Measurements from ENCODE around the gene WLS.
"Not testable (repeated sequence)": the region's sequence is repeated elsewhere in the genome, so short reads cannot be mapped to it uniquely, and the experiment has no call there.

WLS gene

DNA sequence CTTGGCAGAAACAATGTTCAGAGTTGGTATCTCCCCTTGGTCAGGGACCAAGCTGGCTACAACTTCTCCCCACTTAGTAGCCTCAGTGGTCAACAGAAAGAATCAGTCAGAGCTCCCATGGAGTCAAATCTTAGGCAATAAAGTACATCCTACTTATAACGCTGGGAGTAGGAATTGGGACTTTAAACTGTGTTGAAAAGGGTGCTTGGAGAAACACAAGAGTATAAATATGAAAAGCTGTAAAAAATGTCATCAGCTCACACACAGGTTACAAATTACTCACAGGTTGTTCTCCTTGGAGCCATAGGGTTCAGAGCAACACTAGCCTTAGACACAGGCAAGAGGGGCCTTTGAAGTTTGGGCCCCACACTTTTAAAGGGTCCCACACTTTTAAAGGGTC is 67.4 kb downstream of the WLS start:
- DNase-seq (ENCODE audit: low read depth): no peak

GRCh38 chr1:68163220-68163619 is 69.1 kb downstream of the WLS start:
- DNase-seq (ENCODE audit: low read depth): no peak

DNA sequence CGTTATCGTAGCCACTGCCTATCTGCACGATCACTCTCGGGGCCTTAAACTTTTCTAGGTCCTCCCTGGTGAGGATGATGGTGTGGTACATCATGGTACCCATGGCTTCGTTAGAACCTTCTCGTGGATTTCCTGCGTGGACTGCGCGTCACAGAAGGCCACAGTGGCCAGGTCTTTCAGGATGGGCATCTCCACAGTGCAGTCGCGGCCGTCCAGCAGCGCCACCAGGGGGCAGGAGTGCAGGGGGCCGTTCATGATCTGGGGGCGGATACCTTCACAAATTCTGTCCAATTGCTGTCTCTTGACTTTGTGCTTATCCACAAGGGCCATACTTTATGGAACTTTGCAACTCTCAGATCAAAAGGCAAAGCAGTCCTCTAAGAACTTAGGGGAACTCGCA is 69.6 kb downstream of the WLS start:
- DNase-seq (ENCODE audit: low read depth): no peak

DNA sequence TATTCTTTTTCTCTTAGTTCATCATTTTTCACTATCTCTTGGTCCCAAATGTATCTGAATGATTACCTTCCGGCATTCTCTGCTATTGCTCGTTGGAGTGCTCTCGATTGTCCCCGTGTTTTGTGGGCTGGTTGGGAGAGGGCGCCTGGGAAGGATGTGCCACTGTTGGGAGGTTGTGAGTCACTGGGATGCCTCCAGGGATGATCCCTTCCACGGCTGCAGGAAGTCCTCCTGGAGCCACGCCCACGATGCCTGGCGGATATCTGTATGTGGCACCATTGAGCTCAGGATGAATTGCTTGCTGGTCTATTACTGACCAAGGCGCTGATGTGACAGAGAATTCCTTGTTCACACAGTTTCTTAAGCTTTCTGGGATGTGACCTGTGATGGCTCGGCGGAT is 70.7 kb downstream of the WLS start:
- not testable (repeated sequence) for DNase-seq (ENCODE audit: low read depth)

DNA sequence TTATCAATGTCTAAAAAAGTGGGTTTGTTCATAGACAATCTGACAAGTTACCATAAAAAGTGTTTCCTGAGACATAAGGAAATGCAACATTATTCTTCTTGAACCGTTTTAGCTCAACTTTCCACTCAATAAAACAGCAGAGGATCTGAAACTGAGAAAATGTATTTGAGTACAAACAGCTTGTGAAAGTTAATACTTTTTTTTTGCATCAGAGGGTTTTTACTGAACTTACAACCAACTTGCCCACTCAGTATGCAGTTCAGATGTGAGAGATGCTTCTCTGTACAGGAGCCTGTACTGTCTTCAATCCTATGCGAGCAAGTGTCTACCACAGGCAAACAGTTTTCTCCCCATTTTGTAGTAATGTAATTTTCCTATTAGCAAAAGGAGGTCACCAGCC is 71.4 kb downstream of the WLS start:
- not testable (repeated sequence) for DNase-seq (ENCODE audit: low read depth)

- no peak for DNase-seq (ENCODE audit: low read depth)
Measured at GRCh38 chr1:68160021-68160420, 72.3 kb downstream of the WLS start.

GRCh38 chr1:68158837-68159236 is 73.5 kb downstream of the WLS start:
- no peak for DNase-seq (ENCODE audit: low read depth)

DNA sequence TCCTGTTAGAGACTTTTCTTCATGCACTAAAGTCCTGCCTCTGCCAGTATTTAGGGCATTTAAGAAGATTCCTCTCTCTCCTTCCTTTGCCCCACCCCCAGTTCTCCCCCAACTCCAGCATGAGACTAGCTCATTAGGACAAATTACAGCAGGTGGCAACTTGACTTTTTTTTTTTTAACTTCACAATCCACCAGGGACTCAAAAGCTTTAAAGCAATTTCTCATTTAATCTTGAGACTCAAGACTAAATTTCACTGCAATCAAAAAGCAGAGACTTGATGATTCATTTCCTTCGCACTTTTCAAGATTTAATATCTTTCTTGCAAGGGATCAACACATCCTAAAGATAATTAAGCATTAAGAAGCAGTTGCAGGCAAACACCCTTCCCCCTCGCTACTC is 74.9 kb downstream of the WLS start:
- no peak for DNase-seq (ENCODE audit: low read depth)

DNA sequence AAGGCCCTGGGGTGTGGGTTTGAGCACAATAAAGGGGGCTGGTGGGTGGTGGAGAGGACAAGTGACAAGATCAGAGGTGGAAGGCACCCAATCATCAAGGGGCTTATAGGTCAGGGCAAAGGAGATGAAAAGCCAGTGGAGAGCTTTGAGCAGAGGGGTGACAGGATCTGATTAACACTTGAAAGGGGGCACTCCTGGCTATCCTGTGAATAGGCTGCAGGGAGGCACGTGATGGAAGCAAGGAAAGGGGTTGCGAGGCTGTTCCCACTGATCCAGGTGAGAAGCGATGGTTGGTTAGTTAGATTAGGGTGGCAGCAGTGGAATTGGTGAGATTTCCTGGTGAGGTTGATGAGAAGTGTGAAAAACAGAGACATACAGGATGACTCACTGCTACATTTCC is 80.6 kb downstream of the WLS start:
- no peak for DNase-seq (ENCODE audit: low read depth)

DNA sequence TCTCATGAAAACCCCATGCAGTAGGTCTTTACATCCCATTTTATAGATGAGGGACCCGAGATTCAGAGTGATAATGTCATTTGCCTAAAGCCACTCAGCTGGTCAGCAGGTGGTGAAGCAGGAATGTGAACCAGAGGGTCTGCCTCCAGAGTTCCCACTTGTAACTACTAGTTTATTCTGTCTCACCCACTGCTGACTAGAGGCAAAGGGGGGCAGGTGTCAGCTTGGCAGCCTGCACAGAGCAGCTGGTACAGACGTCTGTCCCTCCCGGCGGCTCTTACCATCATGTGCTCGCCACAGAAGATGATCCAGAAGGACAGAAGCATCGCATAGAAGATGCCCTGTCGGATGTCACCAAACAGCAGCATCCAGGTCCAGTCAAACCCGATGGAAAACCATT is 82.4 kb downstream of the WLS start:
- DNase-seq (ENCODE audit: low read depth): no peak

GRCh38 chr1:68149110-68149798 is 83.1 kb downstream of the WLS start:
- DNase-seq (ENCODE audit: low read depth): no peak

GRCh38 chr1:68148631-68149030 is 83.7 kb downstream of the WLS start:
- DNase-seq (ENCODE audit: low read depth): no peak

DNA sequence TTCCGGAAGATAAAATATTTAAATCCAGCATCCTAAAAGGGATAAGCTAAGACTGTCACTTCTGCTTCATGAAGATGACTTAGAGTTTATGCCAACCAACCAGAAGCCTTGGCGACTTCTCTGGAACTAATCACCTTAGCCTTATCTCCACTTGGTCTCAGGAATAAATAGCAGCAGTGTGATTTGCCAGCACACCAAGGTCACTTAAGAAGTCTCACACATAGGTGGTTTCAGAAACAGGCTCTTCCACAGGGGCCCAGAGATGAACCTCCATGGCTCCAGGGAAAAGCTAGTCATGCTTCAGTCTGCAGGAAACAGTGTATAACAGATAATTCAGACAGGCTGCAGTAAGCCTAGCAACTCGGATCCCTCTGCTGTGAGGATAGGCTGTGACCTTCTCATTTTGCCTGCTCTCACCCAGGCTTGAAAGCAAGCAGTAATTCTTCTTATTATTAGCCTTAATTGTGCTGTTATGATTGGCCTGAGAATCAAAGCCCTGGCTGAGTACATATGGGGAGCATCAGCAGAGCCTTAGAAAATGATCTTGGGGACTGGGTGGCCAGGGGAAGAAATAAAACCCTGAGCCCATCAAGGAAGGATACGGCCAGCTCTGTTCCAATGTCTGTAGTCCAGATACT is 84.7 kb downstream of the WLS start:
- DNase-seq (ENCODE audit: low read depth): no peak

GRCh38 chr1:68145418-68146126 is 86.8 kb downstream of the WLS start:
- no peak for DNase-seq (ENCODE audit: low read depth)

DNA sequence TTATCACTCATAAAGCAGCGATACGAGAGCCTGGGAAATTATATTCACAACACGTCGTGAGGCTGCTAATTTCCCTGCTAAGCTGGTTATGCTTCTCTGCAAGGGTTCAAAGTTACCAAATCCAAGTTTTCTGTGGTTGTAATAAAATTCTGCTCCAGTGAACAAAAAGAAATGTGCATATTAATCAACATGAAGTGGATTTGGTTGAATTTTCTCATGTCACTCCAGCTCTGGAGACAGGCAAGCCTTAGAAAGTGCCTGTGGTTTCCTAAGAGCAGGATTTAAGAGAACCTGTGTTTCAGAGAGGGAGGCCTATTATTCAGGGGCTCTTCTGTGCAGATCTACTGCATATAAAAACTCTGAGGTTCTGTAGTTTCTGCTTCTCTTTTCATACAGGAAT is 87.5 kb downstream of the WLS start:
- no peak for DNase-seq (ENCODE audit: low read depth)

DNA sequence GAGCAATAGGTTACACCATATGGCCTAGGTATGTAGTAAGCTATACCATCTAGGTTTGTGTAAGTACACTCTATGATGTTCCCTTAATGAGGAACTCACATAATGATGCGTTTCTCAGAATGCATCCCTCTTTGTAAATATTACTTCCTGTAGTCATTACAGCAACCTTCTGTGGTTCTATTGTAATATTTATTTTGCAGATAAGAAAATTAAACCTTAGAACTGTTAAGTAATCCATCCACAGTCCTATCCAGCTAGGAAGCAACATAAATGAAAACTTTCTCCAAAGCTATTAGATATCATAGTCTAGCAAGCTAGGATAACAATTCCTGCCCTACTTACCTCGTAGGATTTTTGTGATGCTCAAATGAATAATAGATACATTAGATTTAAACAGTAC is 88.7 kb downstream of the WLS start:
- no peak for DNase-seq (ENCODE audit: low read depth)

DNA sequence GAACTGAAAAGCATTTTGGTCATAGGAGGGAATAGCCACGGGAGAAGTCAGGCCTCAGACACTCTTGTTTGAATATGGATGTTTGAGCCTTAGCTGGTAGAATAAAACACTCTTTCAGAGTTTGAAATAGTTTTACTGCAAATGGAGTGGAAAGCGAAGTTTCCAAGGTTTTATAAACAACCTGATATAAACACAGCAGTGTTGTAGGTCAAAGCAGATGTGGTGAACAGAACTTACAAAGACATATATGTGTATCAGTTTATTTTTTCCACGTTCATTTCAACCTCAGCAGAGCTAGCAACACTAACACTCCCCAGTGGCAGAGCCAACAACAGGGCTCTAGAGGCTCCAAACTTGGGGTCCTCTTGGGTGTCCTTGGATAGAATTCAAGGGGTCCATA is 89.9 kb downstream of the WLS start:
- no peak for DNase-seq (ENCODE audit: low read depth)

DNA sequence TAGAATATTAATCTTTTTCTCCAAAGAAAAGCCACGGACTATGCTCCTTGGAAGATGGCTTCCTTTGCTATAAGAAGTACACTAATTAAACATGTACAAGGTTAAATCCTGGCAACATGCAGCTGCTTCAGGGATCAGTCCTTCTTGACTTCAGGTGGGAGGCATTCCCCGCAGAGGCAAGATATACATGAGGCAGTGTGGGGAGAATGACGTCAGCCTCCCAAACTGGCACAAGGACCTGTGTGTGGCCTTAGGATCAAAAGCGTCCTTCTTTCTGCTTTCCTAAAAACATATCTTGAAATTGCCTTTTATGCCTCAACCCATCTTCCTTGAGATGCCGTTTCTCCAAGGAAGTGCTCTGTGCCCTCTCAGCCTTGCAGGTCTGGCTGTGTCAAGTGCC is 90.3 kb downstream of the WLS start:
- DNase-seq (ENCODE audit: low read depth): no peak

DNA sequence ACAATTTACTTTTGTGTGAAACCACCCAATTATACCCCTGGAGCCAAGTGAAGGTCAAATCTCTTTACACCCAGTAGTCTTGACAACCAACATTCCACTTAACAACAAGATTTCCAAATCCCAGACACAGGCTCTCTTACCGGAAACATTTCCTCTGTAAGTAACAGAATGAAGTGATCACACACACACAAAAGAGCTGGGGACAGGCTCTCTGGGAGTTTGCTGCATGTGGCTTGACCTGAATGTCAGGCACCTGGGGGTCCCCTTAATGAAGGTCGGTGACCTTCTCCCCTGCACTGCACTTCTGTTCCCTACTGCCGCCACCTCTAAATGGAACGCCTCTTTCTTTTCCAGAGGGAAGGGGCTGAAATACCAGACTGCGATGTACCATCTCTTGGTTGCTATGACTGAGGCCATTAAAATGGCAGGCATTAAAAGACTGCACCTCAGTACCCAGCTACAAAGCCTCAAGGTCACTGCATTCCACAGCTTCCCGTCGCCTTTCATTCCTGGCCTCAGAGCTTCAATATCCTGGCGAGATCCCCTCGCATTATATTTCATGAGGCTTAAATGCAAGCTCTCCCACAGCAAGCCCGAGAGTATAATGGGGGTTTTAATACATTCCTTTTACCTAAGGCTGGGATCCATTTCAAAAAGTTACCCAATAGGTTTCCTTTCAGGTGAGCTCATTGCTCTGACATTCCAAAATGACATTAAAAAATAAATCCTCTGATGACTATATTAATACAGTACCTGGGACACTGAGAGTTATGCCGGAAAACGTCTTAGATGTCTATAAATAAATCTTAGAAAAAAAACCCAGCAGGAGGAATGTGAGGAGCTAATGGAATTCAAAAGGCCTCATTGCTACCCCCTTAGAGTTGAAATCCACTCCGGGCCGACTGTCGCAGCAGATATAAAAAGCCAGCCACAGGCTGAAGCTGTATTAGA is 91.0 kb downstream of the WLS start:
- DNase-seq (ENCODE audit: low read depth): no peak

DNA sequence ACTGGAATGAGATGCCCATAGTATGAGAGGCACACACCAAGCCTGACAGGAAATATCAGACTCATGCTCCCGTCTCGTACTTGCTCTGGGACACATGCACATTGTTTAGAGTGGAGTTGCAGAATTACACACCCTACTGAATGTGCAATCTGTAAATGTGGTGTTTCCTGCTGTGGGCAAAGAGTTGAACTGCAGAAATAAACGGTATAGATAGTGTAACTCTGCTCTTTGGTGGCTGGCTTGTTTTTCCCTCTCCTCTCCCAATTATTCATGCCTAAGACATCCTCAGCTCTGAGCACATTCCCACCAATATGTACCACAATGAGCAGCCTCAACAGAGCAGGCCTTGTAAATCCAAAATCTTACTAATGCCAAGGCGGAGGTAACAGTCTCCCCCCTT is 91.8 kb downstream of the WLS start:
- DNase-seq (ENCODE audit: low read depth): no peak

DNA sequence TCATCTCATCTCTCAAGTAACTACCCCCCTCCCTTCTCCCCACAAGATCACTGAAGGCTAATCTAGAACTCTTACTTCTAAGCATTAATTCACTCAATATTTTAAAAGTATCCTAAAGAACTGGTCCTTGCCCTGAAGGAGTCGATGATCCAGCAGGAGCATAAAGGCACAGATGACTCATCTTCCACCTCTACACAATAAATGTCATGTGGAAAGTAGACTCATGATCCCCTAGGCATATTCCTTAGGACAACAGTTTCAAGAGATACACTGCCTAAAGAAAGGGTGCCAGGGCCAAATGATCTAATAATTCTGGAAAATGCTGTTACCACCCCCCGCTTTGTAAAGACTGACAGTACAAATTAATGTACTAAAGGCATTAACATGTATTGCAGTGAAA is 96.1 kb downstream of the WLS start:
- DNase-seq (ENCODE audit: low read depth): no peak

DNA sequence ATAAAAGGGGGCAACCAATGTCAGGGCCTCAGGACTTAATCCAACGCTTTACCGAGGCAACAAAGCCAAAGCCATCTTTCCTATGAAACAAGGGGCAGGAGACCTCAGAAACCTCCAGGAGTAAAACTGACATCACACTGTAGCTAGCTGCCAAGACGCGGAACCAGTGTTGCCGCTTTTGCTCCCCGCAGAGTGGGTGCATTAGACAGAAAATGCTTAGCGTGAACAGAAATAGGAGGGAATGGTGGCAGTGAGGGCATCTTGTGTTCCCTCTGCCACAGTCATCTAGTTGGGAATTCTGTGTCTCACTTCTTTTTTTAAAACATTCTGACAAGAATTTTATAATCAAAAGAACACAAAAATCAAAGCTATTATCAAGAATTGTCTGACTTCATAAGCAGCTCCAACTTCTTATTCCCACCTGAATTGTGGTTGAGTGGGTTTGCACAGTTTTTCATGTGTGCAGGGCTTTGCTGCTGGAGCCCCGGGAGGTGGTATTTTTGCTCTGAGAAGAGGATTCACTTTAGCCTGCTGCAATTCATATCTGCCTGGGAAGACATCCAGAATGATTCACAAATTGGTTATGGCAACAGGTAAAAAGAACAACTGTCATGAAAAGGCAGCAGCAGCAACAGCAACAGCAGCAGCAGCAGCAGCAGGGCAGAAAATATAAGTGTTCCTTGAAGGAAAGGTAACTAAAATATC is 99.7 kb downstream of the WLS start:
- DNase-seq (ENCODE audit: low read depth): no peak
